K562 (cell line): ENCODE data around the gene SAMD10. TPM values are rescaled to one million over a fixed set of nuclear protein-coding genes. Genes with fewer than 3 reads are reported as not detected.

ENCODE experiments used
- BHLHE40 ChIP-seq: IDR thresholded peaks from 2 replicates; pipeline ENCODE4 v1.6.1; 2011; ENCODE audit warnings: low read length, improper control_type of control experiment
- EHMT2 ChIP-seq: fragments of 450-650 bp; IDR thresholded peaks from 2 replicates; pipeline ENCODE4 v1.6.1; 2018; ENCODE audit warnings: antibody characterized with exemption
- ELF4 ChIP-seq: fragments of 450-650 bp; formaldehyde crosslinking; IDR thresholded peaks from 2 replicates; pipeline ENCODE4 v1.4.0; 2022; ENCODE audit warnings: missing genetic modification characterization
- FOXA3 ChIP-seq, 2 experiments: fragments of 450-650 bp in 1 of 2; sonication (generic) in 1 of 2; formaldehyde crosslinking; IDR thresholded peaks in 1 of 2; conservative IDR thresholded peaks in 1 of 2; 2 replicates each; pipeline versions ENCODE4 v1.4.0 to v1.8.0; 2020 to 2022; ENCODE audit warnings: mild to moderate bottlenecking in 2 of 2, missing genetic modification reagents in 1 of 2
- FUS ChIP-seq: fragments of 200-400 bp; formaldehyde crosslinking; optimal IDR thresholded peaks from 2 replicates; pipeline ENCODE3; 2017; ENCODE audit warnings: low read depth, low read length
- GTF2E2 ChIP-seq: fragments of 200-800 bp; sonication (Bioruptor generic); IDR thresholded peaks from 2 replicates; pipeline ENCODE4 v1.6.1; 2016; ENCODE audit warnings: missing genetic modification characterization, missing compliant biosample characterization
- MEF2D ChIP-seq: conservative IDR thresholded peaks from 2 replicates; pipeline ENCODE4 v1.6.1; 2016; ENCODE audit warnings: low read depth, missing genetic modification characterization, missing compliant biosample characterization
- RCOR1 ChIP-seq, 2 experiments: IDR thresholded peaks; 2 replicates each; pipeline ENCODE4 v1.6.1; 2012; ENCODE audit warnings: low read depth in 2 of 2, low read length in 2 of 2, borderline replicate concordance in 1 of 2, improper control_type of control experiment in 1 of 2
- SREBF2 ChIP-seq: sonication (generic); formaldehyde crosslinking; IDR thresholded peaks from 2 replicates; pipeline ENCODE4 v1.4.0; 2020; ENCODE audit warnings: mild to moderate bottlenecking, missing genetic modification reagents
- ZC3H11A ChIP-seq: IDR thresholded peaks from 2 replicates; pipeline ENCODE4 v1.6.1; 2012; ENCODE audit warnings: low read depth, low read length, improper control_type of control experiment
- polyA plus RNA-seq, 8 experiments: library from polyadenylated mRNA; depleted of rRNA in 4 of 8; stranded (reverse) in 5 of 8; unstranded in 3 of 8; fragments of >200 nt; fragmentation: Nextera tagmentation in 2 of 8; fragmentation: Illumina TruSeq in 1 of 8; extraction: Ambion mirVana in 2 of 8; extraction: Trizol in 1 of 8; gene quantifications; 2 replicates each; pipeline versions ENCODE4 v1.2.1 to v1.2.3, GENCODE V29; 2011 to 2014; ENCODE audit warnings: inconsistent platforms in 1 of 8, missing spikeins in 1 of 8
- total RNA-seq, 7 experiments: library from RNA; depleted of rRNA in 6 of 7; stranded (reverse); fragments of >200 nt in 6 of 7; fragmentation: Illumina TruSeq in 2 of 7; extraction: Trizol in 2 of 7; gene quantifications; 2 replicates each; pipeline versions ENCODE4 v1.2.1 to v1.2.3, GENCODE V29; 2011 to 2021; ENCODE audit warnings: low replicate concordance in 1 of 7
- TF ChIP-seq, protein P1 (sequence below): fragments of 250-450 bp; sonication (Bioruptor Pico); IDR thresholded peaks from 2 replicates; pipeline ENCODE4 v1.5.0; 2021
- TF ChIP-seq, protein P2 (sequence below): fragments of 450-650 bp; IDR thresholded peaks from 2 replicates; pipeline ENCODE4 v1.6.1; 2017; ENCODE audit warnings: mild to moderate bottlenecking, moderate library complexity
- TF ChIP-seq, protein P3 (sequence below): fragments of 250-450 bp; sonication (Bioruptor Pico); IDR thresholded peaks from 2 replicates; pipeline ENCODE4 v1.4.0; 2020; ENCODE audit warnings: mild to moderate bottlenecking, moderate library complexity
- TF ChIP-seq, protein P4 (sequence below): sonication (generic); formaldehyde crosslinking; IDR thresholded peaks from 2 replicates; pipeline ENCODE4 v1.8.0; 2023; ENCODE audit warnings: missing genetic modification reagents, mild to moderate bottlenecking, borderline replicate concordance

The SAMD10 gene
- total and polyA plus RNA-seq, 9 of the 15 experiments (the other 6 are each of a cell fraction or from before 2014, with no cell fraction given) = 0.37 to 15.2 (median 4.8) TPM

DNA sequence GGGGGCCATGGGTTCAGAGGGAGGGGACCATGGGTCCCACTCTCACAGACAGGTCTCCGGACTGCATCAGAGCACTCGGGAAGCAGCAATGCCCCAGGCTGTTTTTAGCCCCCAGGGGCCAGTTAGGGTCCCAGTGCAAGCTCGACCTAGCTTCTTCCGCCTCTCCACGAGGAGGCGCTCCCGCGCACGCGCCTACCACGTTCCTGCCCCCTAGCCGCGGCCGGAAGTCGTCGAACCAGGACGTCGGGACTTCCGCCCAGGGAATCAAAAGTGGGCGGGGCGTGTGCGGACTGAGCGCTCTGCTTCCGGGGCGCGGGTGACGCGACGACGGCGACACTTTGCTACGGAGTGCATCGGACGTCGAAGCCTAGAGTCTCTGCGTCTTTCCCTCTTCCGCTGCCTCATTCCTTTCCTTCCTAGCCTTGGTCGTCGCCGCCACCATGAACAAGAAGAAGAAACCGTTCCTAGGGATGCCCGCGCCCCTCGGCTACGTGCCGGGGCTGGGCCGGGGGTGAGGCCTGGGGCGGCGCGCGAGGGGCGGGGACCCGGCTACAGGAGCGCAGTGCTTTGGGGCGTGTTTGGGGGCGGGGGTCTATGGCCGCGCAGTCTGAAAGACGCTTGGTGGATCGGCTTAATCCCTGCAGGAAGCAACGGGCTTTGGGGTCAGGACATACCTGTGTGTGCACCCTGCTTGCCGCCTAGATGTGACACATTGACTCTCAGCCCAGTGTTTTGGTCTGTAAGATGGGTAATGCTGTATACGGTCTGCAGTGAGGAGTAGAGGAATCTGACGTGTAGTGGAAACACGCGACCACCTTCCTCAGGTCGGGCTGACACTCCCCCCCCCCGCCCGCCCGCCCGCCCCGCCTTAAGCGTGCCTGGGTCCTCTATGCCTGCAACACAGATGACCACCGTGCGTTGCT is 1.6 kb upstream of the SAMD10 start, which contains the start of gene PRPF6 (continued):
- TF ChIP-seq, protein P1, sequence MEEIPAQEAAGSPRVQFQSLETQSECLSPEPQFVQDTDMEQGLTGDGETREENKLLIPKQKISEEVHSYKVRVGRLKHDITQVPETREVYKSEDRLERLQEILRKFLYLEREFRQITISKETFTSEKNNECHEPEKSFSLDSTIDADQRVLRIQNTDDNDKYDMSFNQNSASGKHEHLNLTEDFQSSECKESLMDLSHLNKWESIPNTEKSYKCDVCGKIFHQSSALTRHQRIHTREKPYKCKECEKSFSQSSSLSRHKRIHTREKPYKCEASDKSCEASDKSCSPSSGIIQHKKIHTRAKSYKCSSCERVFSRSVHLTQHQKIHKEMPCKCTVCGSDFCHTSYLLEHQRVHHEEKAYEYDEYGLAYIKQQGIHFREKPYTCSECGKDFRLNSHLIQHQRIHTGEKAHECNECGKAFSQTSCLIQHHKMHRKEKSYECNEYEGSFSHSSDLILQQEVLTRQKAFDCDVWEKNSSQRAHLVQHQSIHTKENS (CRISPR knock-in tag) = no peak
- no peak for TF ChIP-seq EHMT2
- no peak for TF ChIP-seq SREBF2 (CRISPR knock-in tag)
- peak in 1 of 2 experiments; percentile 57; a peak in 1 of 4 replicates for TF ChIP-seq RCOR1 (IDR thresholded peaks at IDR 0.05; ENCODE audit: borderline replicate concordance in 1 of 2, low read depth in 2 of 2, low read length in 2 of 2)
- TF ChIP-seq MEF2D (tag) = no peak
- peak; percentile 66; the same call in 1 of the 2 replicates for TF ChIP-seq GTF2E2 (tag)
- TF ChIP-seq ELF4 (CRISPR knock-in tag) = no peak
- TF ChIP-seq, protein P2, sequence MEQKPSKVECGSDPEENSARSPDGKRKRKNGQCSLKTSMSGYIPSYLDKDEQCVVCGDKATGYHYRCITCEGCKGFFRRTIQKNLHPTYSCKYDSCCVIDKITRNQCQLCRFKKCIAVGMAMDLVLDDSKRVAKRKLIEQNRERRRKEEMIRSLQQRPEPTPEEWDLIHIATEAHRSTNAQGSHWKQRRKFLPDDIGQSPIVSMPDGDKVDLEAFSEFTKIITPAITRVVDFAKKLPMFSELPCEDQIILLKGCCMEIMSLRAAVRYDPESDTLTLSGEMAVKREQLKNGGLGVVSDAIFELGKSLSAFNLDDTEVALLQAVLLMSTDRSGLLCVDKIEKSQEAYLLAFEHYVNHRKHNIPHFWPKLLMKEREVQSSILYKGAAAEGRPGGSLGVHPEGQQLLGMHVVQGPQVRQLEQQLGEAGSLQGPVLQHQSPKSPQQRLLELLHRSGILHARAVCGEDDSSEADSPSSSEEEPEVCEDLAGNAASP = no peak
- no peak for TF ChIP-seq FOXA3 (CRISPR knock-in tag; conservative IDR thresholded peaks at IDR 0.05 in 1 of 2, IDR thresholded peaks at IDR 0.05 in 1 of 2)
- TF ChIP-seq ZC3H11A = no peak
- TF ChIP-seq, protein P3, sequence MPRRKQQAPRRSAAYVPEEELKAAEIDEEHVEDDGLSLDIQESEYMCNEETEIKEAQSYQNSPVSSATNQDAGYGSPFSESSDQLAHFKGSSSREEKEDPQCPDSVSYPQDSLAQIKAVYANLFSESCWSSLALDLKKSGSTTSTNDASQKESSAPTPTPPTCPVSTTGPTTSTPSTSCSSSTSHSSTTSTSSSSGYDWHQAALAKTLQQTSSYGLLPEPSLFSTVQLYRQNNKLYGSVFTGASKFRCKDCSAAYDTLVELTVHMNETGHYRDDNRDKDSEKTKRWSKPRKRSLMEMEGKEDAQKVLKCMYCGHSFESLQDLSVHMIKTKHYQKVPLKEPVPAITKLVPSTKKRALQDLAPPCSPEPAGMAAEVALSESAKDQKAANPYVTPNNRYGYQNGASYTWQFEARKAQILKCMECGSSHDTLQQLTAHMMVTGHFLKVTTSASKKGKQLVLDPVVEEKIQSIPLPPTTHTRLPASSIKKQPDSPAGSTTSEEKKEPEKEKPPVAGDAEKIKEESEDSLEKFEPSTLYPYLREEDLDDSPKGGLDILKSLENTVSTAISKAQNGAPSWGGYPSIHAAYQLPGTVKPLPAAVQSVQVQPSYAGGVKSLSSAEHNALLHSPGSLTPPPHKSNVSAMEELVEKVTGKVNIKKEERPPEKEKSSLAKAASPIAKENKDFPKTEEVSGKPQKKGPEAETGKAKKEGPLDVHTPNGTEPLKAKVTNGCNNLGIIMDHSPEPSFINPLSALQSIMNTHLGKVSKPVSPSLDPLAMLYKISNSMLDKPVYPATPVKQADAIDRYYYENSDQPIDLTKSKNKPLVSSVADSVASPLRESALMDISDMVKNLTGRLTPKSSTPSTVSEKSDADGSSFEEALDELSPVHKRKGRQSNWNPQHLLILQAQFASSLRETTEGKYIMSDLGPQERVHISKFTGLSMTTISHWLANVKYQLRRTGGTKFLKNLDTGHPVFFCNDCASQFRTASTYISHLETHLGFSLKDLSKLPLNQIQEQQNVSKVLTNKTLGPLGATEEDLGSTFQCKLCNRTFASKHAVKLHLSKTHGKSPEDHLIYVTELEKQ (CRISPR knock-in tag) = no peak
- TF ChIP-seq FUS = no peak
- TF ChIP-seq, protein P4, sequence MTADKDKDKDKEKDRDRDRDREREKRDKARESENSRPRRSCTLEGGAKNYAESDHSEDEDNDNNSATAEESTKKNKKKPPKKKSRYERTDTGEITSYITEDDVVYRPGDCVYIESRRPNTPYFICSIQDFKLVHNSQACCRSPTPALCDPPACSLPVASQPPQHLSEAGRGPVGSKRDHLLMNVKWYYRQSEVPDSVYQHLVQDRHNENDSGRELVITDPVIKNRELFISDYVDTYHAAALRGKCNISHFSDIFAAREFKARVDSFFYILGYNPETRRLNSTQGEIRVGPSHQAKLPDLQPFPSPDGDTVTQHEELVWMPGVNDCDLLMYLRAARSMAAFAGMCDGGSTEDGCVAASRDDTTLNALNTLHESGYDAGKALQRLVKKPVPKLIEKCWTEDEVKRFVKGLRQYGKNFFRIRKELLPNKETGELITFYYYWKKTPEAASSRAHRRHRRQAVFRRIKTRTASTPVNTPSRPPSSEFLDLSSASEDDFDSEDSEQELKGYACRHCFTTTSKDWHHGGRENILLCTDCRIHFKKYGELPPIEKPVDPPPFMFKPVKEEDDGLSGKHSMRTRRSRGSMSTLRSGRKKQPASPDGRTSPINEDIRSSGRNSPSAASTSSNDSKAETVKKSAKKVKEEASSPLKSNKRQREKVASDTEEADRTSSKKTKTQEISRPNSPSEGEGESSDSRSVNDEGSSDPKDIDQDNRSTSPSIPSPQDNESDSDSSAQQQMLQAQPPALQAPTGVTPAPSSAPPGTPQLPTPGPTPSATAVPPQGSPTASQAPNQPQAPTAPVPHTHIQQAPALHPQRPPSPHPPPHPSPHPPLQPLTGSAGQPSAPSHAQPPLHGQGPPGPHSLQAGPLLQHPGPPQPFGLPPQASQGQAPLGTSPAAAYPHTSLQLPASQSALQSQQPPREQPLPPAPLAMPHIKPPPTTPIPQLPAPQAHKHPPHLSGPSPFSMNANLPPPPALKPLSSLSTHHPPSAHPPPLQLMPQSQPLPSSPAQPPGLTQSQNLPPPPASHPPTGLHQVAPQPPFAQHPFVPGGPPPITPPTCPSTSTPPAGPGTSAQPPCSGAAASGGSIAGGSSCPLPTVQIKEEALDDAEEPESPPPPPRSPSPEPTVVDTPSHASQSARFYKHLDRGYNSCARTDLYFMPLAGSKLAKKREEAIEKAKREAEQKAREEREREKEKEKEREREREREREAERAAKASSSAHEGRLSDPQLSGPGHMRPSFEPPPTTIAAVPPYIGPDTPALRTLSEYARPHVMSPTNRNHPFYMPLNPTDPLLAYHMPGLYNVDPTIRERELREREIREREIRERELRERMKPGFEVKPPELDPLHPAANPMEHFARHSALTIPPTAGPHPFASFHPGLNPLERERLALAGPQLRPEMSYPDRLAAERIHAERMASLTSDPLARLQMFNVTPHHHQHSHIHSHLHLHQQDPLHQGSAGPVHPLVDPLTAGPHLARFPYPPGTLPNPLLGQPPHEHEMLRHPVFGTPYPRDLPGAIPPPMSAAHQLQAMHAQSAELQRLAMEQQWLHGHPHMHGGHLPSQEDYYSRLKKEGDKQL = no peak
- TF ChIP-seq BHLHE40 = peak; percentile 76
